GM18868 (cell line): ENCODE results near the gene ACTN2.

Experiments
- ATAC-seq: cut with Tn5 transposase; IDR thresholded peaks from one replicate; pipeline ENCODE4 v1.9.1; 2021; ENCODE audit warnings: mild to moderate bottlenecking, moderate library complexity; ENCODE audit not compliant: unreplicated experiment

The ACTN2 gene

GRCh38 chr1:236765831-236766230, 79.5 kb downstream of the ACTN2 start:
- no peak for ATAC-seq

- no peak for ATAC-seq
Observed at GRCh38 chr1:236766506-236766905, 80.2 kb downstream of the ACTN2 start.

- no peak for ATAC-seq
Observed at GRCh38 chr1:236767276-236767675, 81.0 kb downstream of the ACTN2 start.

- no peak for ATAC-seq
Observed at GRCh38 chr1:236768601-236769000, 82.3 kb downstream of the ACTN2 start.

- ATAC-seq: no peak
Observed at GRCh38 chr1:236773919-236774318, 87.6 kb downstream of the ACTN2 start.

- no peak for ATAC-seq
Observed at GRCh38 chr1:236774926-236775325, 88.6 kb downstream of the ACTN2 start.

GRCh38 chr1:236779312-236779711, 93.0 kb downstream of the ACTN2 start:
- no peak for ATAC-seq

GRCh38 chr1:236785477-236785876, 99.2 kb downstream of the ACTN2 start:
- ATAC-seq: no peak

- no peak for ATAC-seq
Observed at GRCh38 chr1:236786453-236786852, 100.2 kb downstream of the ACTN2 start.

GRCh38 chr1:236794585-236795034, 108.3 kb downstream of the ACTN2 start:
- ATAC-seq: no peak

- peak; percentile 96 for ATAC-seq
Observed at GRCh38 chr1:236795035-236795756, 108.9 kb downstream of the ACTN2 start, which contains the start of gene MTR. MTR (plus strand) TSS chr1:236795292; CDS start chr1:236795704, 412 bp downstream.

- peak; percentile 33 for ATAC-seq
Observed at GRCh38 chr1:236795757-236796667, 109.7 kb downstream of the ACTN2 start.

- ATAC-seq: no peak
Observed at GRCh38 chr1:236799001-236799400, 112.7 kb downstream of the ACTN2 start.

GRCh38 chr1:236800002-236800620, 113.8 kb downstream of the ACTN2 start:
- no peak for ATAC-seq

- ATAC-seq: no peak
Observed at GRCh38 chr1:236800623-236801022, 114.3 kb downstream of the ACTN2 start.

GRCh38 chr1:236802264-236802663, 116.0 kb downstream of the ACTN2 start:
- no peak for ATAC-seq

- no peak for ATAC-seq
Observed at GRCh38 chr1:236806634-236807033, 120.3 kb downstream of the ACTN2 start.

- no peak for ATAC-seq
Observed at GRCh38 chr1:236808005-236808404, 121.7 kb downstream of the ACTN2 start.

- ATAC-seq: no peak
Observed at GRCh38 chr1:236808564-236809130, 122.3 kb downstream of the ACTN2 start.

GRCh38 chr1:236809148-236809547, 122.8 kb downstream of the ACTN2 start:
- ATAC-seq: no peak

GRCh38 chr1:236810018-236810417, 123.7 kb downstream of the ACTN2 start:
- no peak for ATAC-seq
